ENCODE data around the gene CEACAM20.
"Not testable (repeated sequence)": the region's sequence is repeated elsewhere in the genome, so short reads cannot be mapped to it uniquely, and the experiment has no call there.

Gene CEACAM20
- total RNA-seq: 0 reads per million in 3 experiments

DNA sequence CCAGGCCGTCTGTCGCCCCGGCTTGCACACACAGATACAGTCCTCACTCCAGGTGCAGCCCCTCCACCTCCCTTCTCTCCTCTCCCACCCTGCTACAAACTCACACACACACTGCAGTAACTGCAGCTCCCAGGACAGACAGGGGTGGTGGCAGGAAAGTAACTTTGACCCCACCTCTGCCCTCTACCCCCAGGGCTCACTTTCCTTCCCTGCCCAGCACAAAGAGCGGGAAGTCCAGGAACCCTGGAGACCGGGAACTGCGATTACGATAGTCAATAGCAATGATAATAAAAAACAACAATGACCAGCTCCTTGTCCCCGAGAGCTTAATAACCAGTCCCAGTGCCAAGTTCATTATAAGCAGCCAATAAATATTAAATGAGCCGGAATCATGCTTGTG, at the start of gene CEACAM20:
Gene CEACAM20, minus strand, starts transcription at position 140 of the 400 bp plus-strand sequence. CDS start 166 bp downstream, outside the sequence.
- DNase-seq: no peak

DNA sequence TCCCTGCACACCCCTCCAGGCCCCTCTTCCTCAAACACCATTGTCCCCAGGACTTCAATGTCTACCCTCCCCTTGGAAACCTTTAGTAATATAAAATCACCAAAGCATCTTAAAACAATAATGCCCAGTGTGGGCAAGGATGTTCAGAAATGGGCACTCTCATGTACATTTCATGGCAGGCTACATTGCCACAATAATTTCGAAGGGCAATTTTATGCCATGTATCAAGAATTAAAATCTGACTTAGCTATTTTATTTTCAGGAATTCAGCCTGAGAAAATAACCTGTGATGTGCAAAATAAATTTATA, 48.0 kb upstream of the CEACAM20 start:
- no peak for DNase-seq

DNA sequence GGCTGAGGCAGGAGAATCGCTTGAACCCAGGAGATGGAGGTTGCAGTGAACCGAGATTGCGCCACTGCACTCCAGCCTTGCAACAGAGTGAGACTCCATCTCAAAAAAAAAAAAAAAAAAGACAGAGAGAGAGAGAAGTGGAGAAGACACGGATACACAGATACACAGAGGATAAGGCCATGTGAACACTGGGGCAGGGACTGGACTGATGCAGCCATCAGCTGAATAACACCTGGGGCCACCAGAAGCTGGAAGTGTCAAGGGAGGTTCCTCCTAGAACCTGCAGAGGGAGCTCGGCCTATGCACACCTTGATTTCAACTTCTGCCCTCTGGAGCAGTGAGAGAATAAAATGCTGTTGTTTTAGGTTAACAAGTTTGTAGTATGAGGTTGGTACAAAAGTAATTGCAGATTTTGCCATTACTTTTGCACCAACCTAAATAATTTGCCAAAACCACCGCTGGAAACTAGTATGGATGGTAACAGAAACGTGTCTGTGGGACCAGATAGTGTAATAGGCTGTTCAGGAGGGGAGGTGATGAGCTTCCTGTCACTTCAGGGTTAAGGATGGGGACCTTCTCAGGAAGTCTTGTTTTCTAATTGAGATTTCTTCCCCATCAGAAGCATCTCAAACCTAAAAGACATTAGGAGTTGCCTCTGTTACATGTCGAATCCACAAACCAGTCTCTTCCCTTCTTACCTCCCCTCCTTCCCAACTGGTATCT, 47.5 kb upstream of the CEACAM20 start:
- no peak for DNase-seq

DNA sequence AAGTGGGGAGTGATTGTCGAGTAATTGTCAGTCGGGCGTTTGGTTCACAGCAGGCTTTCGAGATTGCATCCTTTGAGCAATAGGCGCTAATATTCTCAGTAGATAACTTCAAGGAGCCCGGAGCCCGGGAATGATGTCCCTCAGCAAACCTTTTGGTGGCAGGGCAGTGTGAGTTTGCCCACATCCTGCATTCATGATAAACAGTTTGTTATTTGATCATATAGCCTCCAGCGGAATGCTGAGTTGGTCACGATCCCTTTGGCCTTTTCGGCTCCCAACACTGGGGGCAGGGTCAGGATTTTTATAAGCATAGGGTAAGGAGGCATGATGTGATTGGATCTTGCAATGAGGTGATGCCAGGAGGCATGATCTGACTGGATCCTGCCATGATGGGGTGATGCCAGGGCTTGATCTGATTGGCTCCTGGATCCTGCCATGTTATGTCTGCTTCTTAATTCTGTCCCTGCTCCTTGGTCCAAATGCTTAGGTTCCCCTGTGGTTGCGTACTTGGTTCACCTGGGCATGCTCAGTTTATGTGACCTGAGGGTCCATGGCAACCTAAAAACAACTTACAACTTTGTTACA, 45.7 kb upstream of the CEACAM20 start:
- DNase-seq: no peak

DNA sequence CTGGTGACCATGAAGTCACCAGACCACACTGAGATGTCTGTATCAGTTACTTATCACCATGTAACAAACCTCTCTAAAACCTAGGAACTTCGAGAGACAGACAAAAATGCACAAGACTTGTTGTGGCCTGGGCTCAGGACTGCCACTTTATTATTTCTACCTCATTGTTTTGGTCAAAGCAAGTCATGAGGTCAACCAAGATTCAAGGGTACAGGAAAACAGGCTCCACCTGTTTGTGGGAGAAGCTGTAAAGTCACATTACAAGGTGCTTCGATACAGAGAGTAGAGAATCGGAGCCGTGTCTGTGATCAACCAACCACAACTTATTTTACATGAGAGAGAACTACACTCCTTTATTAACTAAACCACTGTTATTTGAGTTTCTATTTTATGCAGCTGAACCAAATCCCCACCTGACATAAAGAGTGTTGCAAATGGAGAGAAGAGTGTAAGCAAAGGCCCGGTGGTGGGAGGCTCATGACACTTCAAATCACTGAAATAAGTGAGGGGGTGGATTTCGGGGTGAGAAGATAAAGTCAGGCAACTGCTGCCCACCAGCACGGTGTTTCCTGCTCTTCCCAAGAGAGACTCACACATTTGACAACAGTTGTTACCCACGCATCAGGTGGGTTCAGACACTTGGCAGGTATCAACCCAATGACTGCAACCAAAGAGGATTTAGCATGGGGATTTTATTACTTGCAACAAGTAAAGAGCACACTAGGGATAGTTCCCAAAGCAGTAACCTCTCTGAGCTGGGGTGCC, 44.9 kb upstream of the CEACAM20 start:
- DNase-seq: no peak

DNA sequence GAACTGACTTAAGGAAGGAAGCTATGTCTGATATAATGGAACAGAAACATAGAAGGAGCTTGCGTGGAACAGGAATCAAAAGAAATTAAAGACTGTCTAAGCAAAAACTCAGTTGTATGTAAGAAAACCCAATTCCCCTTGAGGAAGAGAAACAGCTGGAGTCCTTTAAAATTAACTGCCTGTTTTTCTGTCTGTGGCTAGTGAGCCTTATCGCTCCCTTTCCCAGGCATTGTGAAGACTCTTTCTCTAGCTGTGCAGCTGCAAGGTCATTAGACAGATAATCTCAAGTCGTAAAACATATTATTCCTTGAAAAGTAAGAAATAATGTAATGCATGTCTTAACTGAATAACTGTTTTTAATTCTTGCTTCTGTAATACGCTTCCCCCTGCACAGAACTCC, 44.2 kb upstream of the CEACAM20 start:
- no peak for DNase-seq

DNA sequence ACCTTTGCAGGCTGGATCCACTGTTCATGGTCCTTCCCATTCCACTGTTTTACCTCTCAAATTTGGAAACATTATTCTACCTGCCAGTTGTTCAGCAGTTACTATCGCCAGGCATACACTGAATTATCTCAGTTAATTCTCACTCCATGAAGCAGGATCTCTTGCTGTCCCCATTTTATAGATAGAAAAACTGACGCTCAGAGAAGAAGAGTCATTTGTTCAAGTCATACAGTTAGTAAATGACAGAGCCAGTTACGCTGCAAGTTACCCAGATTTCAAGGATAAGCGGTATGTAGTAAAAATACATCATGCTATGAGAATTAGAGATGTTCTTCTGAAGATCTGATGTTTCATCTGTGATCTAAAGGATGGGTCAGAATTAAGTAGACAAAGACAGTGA, 43.7 kb upstream of the CEACAM20 start:
- DNase-seq: no peak

DNA sequence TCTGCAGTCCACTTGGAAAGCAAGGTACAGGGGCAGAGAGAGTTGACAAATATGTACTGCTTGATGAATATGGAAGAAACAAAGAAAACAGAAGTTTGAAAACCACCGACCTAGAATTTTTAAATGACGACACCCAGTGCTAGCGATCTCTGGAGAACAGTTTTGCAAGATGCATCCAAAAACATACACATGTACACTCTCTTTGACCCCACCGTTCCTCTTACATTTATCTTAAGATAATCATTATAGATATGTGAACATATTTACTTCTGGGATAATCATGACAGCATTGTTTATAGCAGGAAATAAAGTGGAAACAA, 43.1 kb upstream of the CEACAM20 start:
- DNase-seq: no peak

DNA sequence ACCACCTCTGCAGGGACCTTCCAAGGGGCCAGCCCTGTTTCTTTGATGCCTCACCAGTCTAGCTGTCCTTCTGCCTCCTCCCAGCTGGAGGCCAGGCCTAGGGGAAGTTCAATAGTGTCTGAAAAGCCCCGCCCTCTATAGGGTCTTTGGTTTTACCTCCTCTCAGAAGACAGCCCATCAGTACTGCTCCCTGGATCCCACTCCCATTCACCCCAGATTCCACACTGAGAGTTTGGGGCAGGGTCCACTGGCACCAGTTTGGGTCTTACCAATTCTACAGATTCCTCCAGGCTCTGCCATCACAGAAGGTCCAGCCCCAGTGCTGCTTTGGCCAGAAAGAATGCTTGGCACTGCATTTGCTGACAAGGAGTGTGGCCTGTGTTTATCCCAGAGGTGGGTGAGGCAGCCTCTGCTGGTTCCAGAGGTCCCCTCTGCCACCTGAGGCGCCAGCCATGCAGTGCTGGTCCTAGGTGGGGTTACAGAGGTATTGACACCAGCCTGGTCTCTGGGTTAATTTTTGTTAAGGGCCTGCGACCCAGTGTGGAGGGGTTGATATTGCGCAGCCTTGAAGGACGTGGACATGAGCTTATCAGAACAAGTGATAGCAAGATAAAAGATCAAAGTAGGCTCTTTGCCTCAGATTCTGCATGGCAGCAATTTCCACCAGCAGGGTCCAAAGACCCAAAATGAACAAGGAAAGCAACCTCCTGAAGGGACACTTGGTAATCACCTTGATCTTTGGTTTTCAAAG, 42.5 kb upstream of the CEACAM20 start:
- no peak for DNase-seq

DNA sequence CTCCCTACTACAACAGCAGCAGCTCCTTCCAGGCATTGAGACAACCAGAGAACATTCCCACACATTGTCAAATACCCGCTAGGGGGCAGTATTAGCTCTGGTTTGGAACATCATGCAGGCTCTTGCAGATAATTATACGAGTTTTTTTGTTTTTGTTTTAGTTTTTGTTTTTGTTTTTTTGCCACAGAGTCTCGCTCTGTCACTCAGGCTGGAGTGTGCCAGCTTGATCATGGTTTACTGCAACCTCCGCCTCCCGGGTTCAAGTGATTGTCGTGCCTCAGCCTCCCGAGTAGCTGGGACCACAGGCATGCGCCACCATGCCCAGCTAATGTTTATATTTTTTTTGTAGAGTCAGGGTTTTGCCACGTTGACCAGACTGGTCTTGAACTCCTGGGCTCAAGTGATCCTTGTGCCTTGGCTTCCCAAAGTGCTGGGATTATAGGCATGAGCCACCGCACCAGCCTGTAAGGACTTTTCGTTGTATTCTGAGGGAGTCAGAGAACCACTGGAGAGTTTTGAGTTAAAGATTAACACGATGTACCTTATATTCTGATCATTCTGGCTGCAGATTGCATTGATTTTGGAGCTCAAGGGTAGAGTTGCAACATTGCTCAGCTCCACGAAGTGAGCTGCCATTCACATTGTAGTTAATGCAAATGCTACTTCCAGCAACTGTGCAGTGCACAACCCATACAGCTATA, 41.7 kb upstream of the CEACAM20 start:
- DNase-seq: peak; percentile 29

DNA sequence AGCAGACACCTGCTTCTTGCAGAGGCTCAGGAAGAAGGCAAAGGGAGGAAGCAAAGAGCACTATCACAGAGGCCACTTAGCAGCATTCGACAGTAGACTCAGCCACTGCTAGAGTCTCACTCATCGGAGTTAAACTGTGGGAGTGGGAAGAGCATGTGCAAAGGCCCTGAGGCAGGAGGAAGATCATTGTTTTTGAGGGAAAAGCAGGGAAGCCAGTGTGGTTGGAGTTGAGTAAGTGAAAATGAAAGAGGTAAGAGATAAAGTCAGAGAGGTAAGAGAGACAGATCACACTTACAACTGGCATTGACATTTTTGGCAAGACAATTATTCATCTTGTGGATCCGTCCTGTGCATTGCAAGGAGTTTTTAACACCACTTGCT, 41.1 kb upstream of the CEACAM20 start:
- DNase-seq: no peak

DNA sequence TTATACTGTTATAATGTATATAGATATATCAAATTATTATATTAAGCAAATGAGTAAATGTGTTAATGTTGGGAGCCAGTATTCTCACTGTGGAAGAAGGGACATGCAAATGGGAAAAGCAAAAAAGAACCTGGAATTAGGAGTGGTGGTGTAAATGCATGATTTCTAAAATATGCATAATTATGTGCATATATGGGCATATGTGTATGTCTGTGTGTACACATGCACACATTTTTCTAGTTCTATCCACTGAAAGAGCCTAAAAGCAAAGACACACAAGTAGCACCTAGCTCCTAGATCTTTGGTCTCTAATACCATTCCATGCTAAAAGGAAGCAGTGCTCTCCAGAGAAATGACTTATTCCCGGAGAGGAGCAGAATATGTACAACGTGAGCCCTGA, 38.3 kb upstream of the CEACAM20 start:
- no peak for DNase-seq

DNA sequence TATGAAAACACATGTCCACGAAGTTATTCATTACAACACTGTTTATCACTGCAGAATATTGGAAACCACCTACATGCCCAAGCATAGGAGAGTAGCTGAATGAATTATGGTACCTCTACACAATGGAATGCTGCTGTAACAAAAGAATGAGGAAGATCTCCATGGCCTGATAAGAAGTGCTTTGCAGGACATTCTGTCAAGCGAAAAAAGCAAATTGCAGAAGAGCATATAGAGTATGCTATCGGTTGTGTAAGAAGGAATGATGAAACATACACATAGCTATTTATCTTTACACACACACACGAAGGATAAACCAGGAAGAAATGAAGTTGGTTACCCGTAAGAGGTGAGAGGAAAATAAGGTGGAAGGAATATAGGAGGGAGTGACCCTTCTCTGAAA, 37.5 kb upstream of the CEACAM20 start:
- no peak for DNase-seq

DNA sequence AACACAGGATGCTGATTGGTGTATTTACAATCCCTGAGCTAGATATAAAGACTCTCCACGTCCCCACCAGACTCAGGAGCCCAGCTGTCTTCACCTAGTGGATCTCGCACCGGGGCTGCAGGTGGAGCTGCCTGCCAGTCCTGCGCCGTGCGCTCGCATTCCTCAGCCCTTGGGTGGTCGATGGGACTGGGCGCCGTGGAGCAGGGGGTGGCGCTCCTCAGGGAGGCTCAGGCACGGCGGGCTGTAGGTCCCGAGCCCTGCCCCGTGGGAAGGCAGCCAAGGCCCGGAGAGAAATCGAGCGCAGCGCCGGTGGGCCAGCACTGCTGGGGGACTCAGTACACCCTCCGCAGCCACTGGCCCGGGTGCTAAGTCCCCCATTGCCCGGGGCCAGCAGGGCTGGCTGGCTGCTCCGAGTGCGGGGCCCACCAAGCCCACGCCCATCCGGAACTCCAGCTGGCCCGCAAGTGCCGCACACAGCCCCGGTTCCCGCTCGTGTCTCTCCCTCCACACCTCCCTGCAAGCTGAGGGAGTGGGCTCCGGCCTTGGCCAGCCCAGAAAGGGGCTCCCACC, 33.7 kb upstream of the CEACAM20 start:
- DNase-seq: not testable (repeated sequence)

DNA sequence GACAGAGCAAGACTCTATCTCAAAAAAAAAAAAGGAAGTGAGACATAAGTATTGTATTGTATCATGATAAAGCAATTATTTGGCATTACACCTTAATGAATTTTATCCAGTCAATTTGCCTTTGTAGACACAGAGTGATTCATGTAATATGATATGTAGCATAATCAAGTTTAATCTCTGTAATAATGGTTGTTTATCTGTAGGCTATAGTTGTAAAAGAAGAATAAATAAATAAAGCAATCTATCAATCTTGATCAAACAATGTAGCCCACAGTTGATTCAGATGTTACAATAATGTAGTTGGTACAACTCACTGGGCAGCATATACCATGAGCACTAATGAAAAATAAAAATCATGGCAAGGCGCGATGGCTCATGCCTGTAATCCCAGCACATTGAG, 28.5 kb upstream of the CEACAM20 start:
- DNase-seq: no peak

DNA sequence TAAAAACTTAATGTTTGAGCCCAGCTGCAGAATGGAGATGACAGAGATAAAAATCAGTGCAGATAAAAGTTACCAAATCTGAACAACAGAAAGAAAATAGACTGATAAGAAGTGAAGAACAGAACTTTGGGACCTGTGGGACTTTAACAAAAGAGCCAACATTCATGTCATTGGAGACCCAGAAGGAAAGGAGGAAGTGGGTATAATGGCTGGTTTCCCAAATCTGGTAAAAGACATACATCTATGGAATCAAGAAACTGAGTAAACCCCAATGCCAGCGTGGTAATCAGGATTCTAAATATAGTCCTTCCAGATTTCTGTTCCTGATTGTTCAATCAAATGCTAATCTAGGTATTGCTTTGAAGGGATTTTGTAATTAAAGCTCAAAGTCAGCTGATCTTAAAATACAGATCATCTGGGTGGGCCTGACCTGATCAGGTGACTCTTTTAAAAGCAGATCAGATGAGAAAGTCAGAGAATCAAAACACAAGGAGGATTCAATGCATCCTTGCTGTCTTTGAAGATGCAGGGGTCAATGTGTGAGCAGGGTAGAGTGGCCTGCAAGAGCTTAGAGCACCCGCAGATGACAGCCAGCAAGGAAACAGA, 25.3 kb upstream of the CEACAM20 start:
- no peak for DNase-seq

DNA sequence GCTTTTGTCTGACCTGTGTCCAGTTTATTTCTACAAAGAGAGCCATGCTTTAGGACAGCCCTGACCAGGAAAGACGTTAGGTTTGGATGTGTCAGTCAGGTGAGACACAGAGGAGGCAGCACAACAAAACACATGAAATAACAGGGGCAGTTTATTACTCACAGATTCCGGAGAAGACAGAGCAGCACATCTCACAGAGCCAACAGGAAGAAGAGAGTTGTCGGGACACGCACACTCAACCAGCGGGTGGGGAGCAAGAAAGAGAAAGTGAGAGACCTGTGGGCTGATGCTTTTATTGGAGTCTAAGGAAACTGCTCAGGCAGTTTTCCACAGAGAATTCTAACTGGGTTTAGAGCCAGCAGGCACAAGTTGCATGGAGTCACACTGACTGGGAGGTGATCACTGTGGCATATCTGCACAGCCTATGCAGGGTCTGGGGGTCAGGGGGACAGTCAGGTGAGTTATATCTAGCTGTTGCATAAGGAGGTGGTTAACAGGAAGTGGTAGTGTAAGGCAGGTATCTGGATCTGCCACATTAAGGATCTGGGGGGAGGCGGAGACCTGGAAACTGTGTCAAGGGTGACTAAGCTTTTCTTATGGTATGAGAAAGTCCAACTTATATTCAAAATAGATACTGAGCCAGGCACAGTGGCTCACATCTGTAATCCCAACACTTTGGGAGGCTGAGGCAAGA, 24.1 kb upstream of the CEACAM20 start:
- DNase-seq: no peak

DNA sequence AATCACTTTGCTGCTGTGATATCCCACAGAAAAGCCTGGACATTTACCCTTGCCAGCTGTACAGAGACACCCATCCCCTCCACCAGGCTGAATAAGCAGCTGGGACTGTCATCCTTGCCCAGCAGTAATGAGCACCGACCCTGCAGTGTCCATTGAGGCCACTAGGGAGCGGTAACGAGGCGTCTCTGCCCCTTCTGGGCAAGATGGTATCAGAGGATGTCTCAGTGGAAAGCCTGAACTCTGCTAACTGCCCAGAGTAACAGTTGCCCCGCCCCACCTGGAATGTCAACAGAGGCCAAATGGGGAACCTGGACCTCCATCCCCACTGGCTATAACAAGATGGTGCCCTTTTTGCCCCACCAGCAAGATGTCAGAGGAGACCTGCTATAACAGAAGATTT, 22.8 kb upstream of the CEACAM20 start:
- DNase-seq: no peak

DNA sequence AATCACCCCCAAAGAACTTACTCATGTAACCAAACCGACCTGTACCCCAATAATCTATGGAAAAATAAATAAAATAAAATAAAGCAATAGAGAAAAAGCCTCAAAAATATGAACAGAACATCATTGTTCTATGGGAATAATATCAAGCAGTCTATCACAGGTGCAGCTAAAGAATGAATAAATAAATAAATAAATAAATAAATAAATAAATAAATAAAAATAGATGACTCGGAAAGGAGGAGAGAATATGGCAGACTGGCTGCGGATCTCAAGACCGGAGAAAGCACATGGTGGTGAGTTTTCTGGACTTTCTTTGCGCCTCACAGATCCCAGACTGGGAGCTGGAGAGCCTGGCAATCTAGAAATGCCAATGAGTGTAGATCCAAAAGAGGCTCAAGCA, 22.4 kb upstream of the CEACAM20 start:
- DNase-seq: no peak

DNA sequence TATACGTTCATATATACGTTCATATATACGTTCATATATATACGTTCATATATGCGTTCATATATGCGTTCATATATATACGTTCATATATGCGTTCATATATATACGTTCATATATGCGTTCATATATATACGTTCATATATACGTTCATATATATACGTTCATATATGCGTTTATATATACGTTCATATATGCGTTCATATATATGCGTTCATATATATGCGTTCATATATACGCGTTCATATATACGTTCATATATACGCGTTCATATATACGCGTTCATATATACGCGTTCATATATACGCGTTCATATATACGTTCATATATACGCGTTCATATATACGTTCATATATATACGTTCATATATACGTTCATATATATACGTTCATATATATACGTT, 21.5 kb upstream of the CEACAM20 start:
- DNase-seq: not testable (repeated sequence)

DNA sequence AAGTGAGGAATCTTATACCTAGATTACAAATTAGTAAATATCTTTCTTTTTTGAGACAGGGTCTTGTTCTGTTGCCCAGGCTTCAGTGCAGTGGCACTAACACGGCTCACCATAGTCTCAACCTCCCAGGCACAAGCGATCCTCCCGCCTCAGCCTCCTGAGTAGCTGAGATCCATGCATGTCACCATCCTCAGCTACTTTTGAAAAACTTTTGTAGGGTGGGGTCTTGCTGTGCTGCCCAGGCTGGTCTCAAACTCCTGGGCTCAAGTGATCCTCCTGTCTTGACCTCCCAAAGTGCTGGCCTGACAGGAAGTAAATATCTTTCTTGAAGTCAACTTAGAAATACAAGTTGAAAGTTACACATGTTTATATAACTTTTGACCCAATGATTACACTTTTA, 20.0 kb upstream of the CEACAM20 start:
- DNase-seq: no peak

DNA sequence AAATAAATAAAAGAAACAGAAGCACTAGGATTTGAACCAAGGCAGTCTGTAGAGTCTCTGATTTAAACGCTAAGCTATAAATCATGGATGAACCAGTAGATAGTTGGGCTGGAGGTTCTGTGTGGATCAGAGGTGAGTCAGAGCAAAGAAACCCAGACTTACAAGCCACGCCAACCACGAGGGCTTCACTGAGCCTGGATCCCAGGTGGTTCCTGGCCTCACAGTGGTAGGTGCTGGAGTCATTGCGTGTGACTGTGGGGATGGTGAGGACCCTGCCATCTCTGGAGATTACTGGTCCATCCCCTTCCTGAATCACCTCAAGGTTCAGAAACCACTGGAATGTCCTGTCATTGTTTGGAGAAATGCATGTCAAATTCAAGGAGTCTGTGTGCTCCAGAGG, 19.3 kb upstream of the CEACAM20 start:
- DNase-seq: no peak
